HG02885 (cell line): ENCODE measurements around the gene PRKRA.
A peak's percentile ranks its signal among the peaks of the same experiment; 100 is the strongest.
"Not testable (repeated sequence)": the region's sequence is repeated elsewhere in the genome, so short reads cannot be mapped to it uniquely, and the experiment has no call there.

Source experiments
- ATAC-seq: cut with Tn5 transposase; IDR thresholded peaks from one replicate; pipeline ENCODE4 v1.9.1; 2021; ENCODE audit warnings: mild to moderate bottlenecking; ENCODE audit not compliant: unreplicated experiment, poor library complexity

PRKRA gene

GRCh38 chr2:178450774-178451525, at the start of gene PRKRA, which contains the start of gene PJVK:
Gene PRKRA (minus strand): TSS chr2:178451175. CDS start chr2:178451030, 145 bp downstream.
Gene PJVK (plus strand): TSS chr2:178451378. CDS start chr2:178453410, 2,032 bp downstream.
- ATAC-seq = peak; percentile 84

GRCh38 chr2:178499640-178500039, 48.7 kb upstream of the PRKRA start:
- no peak for ATAC-seq

- ATAC-seq = peak; percentile 79
Observed at GRCh38 chr2:178498137-178498536, 47.2 kb upstream of the PRKRA start.

- ATAC-seq = no peak
Observed at GRCh38 chr2:178496049-178496448, 45.1 kb upstream of the PRKRA start.

GRCh38 chr2:178491612-178492011, 40.6 kb upstream of the PRKRA start:
- no peak for ATAC-seq

GRCh38 chr2:178485356-178485755, 34.4 kb upstream of the PRKRA start:
- ATAC-seq = no peak

- no peak for ATAC-seq
Observed at GRCh38 chr2:178484245-178485041, 33.5 kb upstream of the PRKRA start.

GRCh38 chr2:178482437-178482836, 31.5 kb upstream of the PRKRA start:
- peak; percentile 34 for ATAC-seq

GRCh38 chr2:178480227-178481181, 29.5 kb upstream of the PRKRA start, which contains the start of gene PLEKHA3:
Gene PLEKHA3 (plus strand): TSS chr2:178480457. CDS start chr2:178480870, 413 bp downstream.
- peak; percentile 73 for ATAC-seq

GRCh38 chr2:178479758-178480226, 28.8 kb upstream of the PRKRA start:
- ATAC-seq = no peak

- ATAC-seq = no peak
Observed at GRCh38 chr2:178479275-178479616, 28.3 kb upstream of the PRKRA start.

- ATAC-seq = peak; percentile 53
Observed at GRCh38 chr2:178478439-178479274, 27.7 kb upstream of the PRKRA start, which contains the start of gene FKBP7. Gene FKBP7 (minus strand): TSS chr2:178478600. CDS start chr2:178478499, 101 bp downstream.

- no peak for ATAC-seq
Observed at GRCh38 chr2:178478130-178478438, 27.1 kb upstream of the PRKRA start.

- ATAC-seq = no peak
Observed at GRCh38 chr2:178477443-178478129, 26.6 kb upstream of the PRKRA start.

- ATAC-seq = no peak
Observed at GRCh38 chr2:178476477-178476876, 25.5 kb upstream of the PRKRA start.

- ATAC-seq = no peak
Observed at GRCh38 chr2:178474560-178474959, 23.6 kb upstream of the PRKRA start.

GRCh38 chr2:178473931-178474330, 23.0 kb upstream of the PRKRA start:
- ATAC-seq = no peak

- ATAC-seq = no peak
Observed at GRCh38 chr2:178473373-178473772, 22.4 kb upstream of the PRKRA start.

GRCh38 chr2:178471313-178471712, 20.3 kb upstream of the PRKRA start:
- ATAC-seq = not testable (repeated sequence)
